HG03558 (cell line): ENCODE results near the gene NLRP6.
"Not testable (repeated sequence)": the region's sequence is repeated elsewhere in the genome, so short reads cannot be mapped to it uniquely, and the experiment has no call there.

Source experiments
- ATAC-seq: cut with Tn5 transposase; IDR thresholded peaks from one replicate; pipeline ENCODE4 v1.9.1; 2021; ENCODE audit warnings: moderate number of reproducible peaks; ENCODE audit not compliant: unreplicated experiment; ENCODE audit errors: extremely low read depth

Gene NLRP6

GRCh38 chr11:278001-278951, at the start of gene NLRP6:
Gene NLRP6, plus strand, starts transcription at chr11:278407. Its CDS starts 163 bp downstream, at chr11:278570.
- no peak for ATAC-seq

- ATAC-seq = no peak
Observed at GRCh38 chr11:230431-230830, 47.8 kb upstream of the NLRP6 start.

- no peak for ATAC-seq
Observed at GRCh38 chr11:232783-233565, 45.2 kb upstream of the NLRP6 start.

GRCh38 chr11:235180-235579, 43.0 kb upstream of the NLRP6 start:
- ATAC-seq = no peak

- ATAC-seq = no peak
Observed at GRCh38 chr11:235609-235996, 42.6 kb upstream of the NLRP6 start.

- peak; percentile 33 for ATAC-seq
Observed at GRCh38 chr11:235997-236773, 42.0 kb upstream of the NLRP6 start, which contains the start of gene SIRT3. Gene SIRT3, minus strand, starts transcription at chr11:236342. Its CDS starts 14 bp downstream, at chr11:236328.

GRCh38 chr11:236774-237767, 41.1 kb upstream of the NLRP6 start, which contains the start of gene PSMD13:
Gene PSMD13, plus strand, starts transcription at chr11:236976. Its CDS starts 74 bp downstream, at chr11:237050.
- ATAC-seq = peak; percentile 48

- not testable (repeated sequence) for ATAC-seq
Observed at GRCh38 chr11:238346-238745, 39.9 kb upstream of the NLRP6 start.

- no peak for ATAC-seq
Observed at GRCh38 chr11:240315-240714, 37.9 kb upstream of the NLRP6 start.

GRCh38 chr11:241634-242033, 36.6 kb upstream of the NLRP6 start:
- ATAC-seq = no peak

GRCh38 chr11:244376-244775, 33.8 kb upstream of the NLRP6 start:
- ATAC-seq = no peak

GRCh38 chr11:249062-249461, 29.1 kb upstream of the NLRP6 start:
- ATAC-seq = no peak

- ATAC-seq = no peak
Observed at GRCh38 chr11:250274-250673, 27.9 kb upstream of the NLRP6 start.

- ATAC-seq = no peak
Observed at GRCh38 chr11:250740-251299, 27.4 kb upstream of the NLRP6 start.

GRCh38 chr11:251550-251949, 26.7 kb upstream of the NLRP6 start:
- ATAC-seq = no peak

- ATAC-seq = no peak
Observed at GRCh38 chr11:252666-253065, 25.5 kb upstream of the NLRP6 start.

GRCh38 chr11:253160-253885, 24.9 kb upstream of the NLRP6 start:
- ATAC-seq = no peak

GRCh38 chr11:253886-254270, 24.3 kb upstream of the NLRP6 start:
- ATAC-seq = no peak
